GM12801 (cell line): ENCODE data around the gene PAIP1.

Experiments
- CTCF ChIP-seq: IDR thresholded peaks from one replicate; pipeline ENCODE4 v1.5.1; 2011; ENCODE audit warnings: control low read depth; ENCODE audit not compliant: insufficient read length; ENCODE audit errors: extremely low read depth

The PAIP1 gene

GRCh38 chr5:43592363-43592762, 35.5 kb upstream of the PAIP1 start:
- no peak for TF ChIP-seq CTCF

GRCh38 chr5:43590700-43591099, 33.8 kb upstream of the PAIP1 start:
- no peak for TF ChIP-seq CTCF

GRCh38 chr5:43589310-43589709, 32.4 kb upstream of the PAIP1 start:
- TF ChIP-seq CTCF: no peak

GRCh38 chr5:43588842-43589241, 32.0 kb upstream of the PAIP1 start:
- TF ChIP-seq CTCF: no peak

- TF ChIP-seq CTCF: no peak
Observed at GRCh38 chr5:43584166-43584699, 27.4 kb upstream of the PAIP1 start.

GRCh38 chr5:43583724-43584123, 26.8 kb upstream of the PAIP1 start:
- TF ChIP-seq CTCF: no peak

GRCh38 chr5:43582082-43583005, 25.5 kb upstream of the PAIP1 start:
- no peak for TF ChIP-seq CTCF
